Measurements from ENCODE around the gene YIPF2.
A peak's percentile ranks its signal among the peaks of the same experiment; 100 is the strongest.

YIPF2 gene

GRCh38 chr19:10908380-10908960 lies 20.0 kb downstream of the YIPF2 start:
- no peak for TF ChIP-seq CTCF (IDR thresholded peaks at IDR 0.05)
- Histone ChIP-seq H3K27ac (no peak overlapping the region), H3K4me1 (no peaks in the 10 kb centered on the region), H3K9me3 (no peaks in the 10 kb centered on the region), H3K4me3 (no peak overlapping the region), H3K36me3 (peaks cover 34 to 79% (median 58%) of the 10 kb centered on the region in 3 donors), H3K27me3 (no peaks in the 10 kb centered on the region)
- no peak for DNase-seq
- intact Hi-C loops (cut with DNase I; ENCODE audit: low total_unique reads) = no loop called here

GRCh38 chr19:10907925-10908324 lies 20.5 kb downstream of the YIPF2 start:
- no peaks in the 10 kb centered on the region for H3K4me1 ChIP-seq
- no peak for TF ChIP-seq CTCF (IDR thresholded peaks at IDR 0.05)
- H3K36me3 ChIP-seq = peaks cover 34 to 74% (median 57%) of the 10 kb centered on the region in 3 donors
- no peak for DNase-seq
- H3K4me3 ChIP-seq = no peak overlapping the region
- H3K9me3 ChIP-seq = no peaks in the 10 kb centered on the region
- H3K27ac ChIP-seq = no peak overlapping the region
- no peaks in the 10 kb centered on the region for H3K27me3 ChIP-seq
- intact Hi-C loops (cut with DNase I; ENCODE audit: low total_unique reads) = no loop called here

- peak overlapping the region in 1 of 2 donors; percentile 31 for H3K27ac ChIP-seq
- H3K27me3 ChIP-seq = no peaks in the 10 kb centered on the region
- no peaks in the 10 kb centered on the region for H3K9me3 ChIP-seq
- no peak overlapping the region for H3K4me3 ChIP-seq
- intact Hi-C loops (cut with DNase I; ENCODE audit: low total_unique reads) = no loop called here
- DNase-seq = no peak
- peaks cover 0 to under 1% (median 0%) of the 10 kb centered on the region in 3 donors for H3K36me3 ChIP-seq
- H3K4me1 ChIP-seq = peaks cover 0 to 44% (median 20%) of the 10 kb centered on the region in 4 donors
- TF ChIP-seq CTCF (IDR thresholded peaks at IDR 0.05) = no peak
These were observed 29.2 kb downstream of the YIPF2 start for GRCh38 chr19:10899151-10899653.

- no peaks in the 10 kb centered on the region for H3K27me3 ChIP-seq
- H3K4me1 ChIP-seq = peaks cover 0 to 48% (median 23%) of the 10 kb centered on the region in 4 donors
- H3K36me3 ChIP-seq = no peaks in the 10 kb centered on the region
- no peak for TF ChIP-seq CTCF (IDR thresholded peaks at IDR 0.05)
- no peak for DNase-seq
- intact Hi-C loops (cut with DNase I; ENCODE audit: low total_unique reads) = no loop called here
- no peak overlapping the region for H3K4me3 ChIP-seq
- H3K9me3 ChIP-seq = no peaks in the 10 kb centered on the region
- H3K27ac ChIP-seq = peak overlapping the region in 1 of 2 donors; percentile 31
These were observed 29.8 kb downstream of the YIPF2 start for GRCh38 chr19:10898633-10899032.

- DNase-seq = no peak
- no peak for TF ChIP-seq CTCF (IDR thresholded peaks at IDR 0.05)
- Histone ChIP-seq H3K27me3 (no peaks in the 10 kb centered on the region), H3K4me1 (peaks cover 0 to 51% (median 20%) of the 10 kb centered on the region in 4 donors), H3K4me3 (no peak overlapping the region), H3K36me3 (no peaks in the 10 kb centered on the region), H3K9me3 (no peaks in the 10 kb centered on the region), H3K27ac (no peak overlapping the region)
- intact Hi-C loops (cut with DNase I; ENCODE audit: low total_unique reads) = no loop called here
These were observed 31.4 kb downstream of the YIPF2 start for GRCh38 chr19:10896851-10897526.

Data from tibial artery (tissue), 4 donors.